KMS-11 (cell line): Measurements from ENCODE around the gene AGBL4.

Experiments used
- H2AFZ ChIP-seq: fragments of 200-600 bp; sonication (generic); 2 replicates; pipeline ENCODE4 v1.6.1; 2016; ENCODE audit warnings: antibody characterized with exemption, mixed run types, low read depth
- H3K27ac ChIP-seq: fragments of 200-600 bp; sonication (generic); 2 replicates; pipeline ENCODE4 v1.6.1; 2016; ENCODE audit warnings: mild to moderate bottlenecking, mixed run types
- H3K27me3 ChIP-seq: fragments of 200-600 bp; sonication (generic); 2 replicates; pipeline ENCODE4 v1.6.1; 2017; ENCODE audit warnings: mild to moderate bottlenecking, low read depth, mixed run types, moderate library complexity; ENCODE audit not compliant: insufficient read depth
- H3K36me3 ChIP-seq: fragments of 200-600 bp; sonication (generic); 2 replicates; pipeline ENCODE4 v1.6.1; 2017; ENCODE audit warnings: mild to moderate bottlenecking, mixed run types; ENCODE audit not compliant: insufficient read depth
- H3K4me1 ChIP-seq: fragments of 200-600 bp; sonication (generic); 2 replicates; pipeline ENCODE4 v1.6.1; 2016; ENCODE audit warnings: mild to moderate bottlenecking, low read depth, mixed run types; ENCODE audit not compliant: poor library complexity, severe bottlenecking
- H3K4me2 ChIP-seq: fragments of 200-600 bp; sonication (generic); 2 replicates; pipeline ENCODE4 v1.7.0; 2016; ENCODE audit warnings: mild to moderate bottlenecking, mixed run types
- H3K4me3 ChIP-seq: fragments of 200-600 bp; sonication (generic); IDR thresholded peaks from 2 replicates; pipeline ENCODE4 v1.6.1; 2017; ENCODE audit warnings: low read depth, low read length, mixed read lengths; ENCODE audit not compliant: insufficient read depth
- H3K79me2 ChIP-seq: fragments of 200-600 bp; sonication (generic); 2 replicates; pipeline ENCODE4 v1.6.1; 2016; ENCODE audit warnings: low read depth, mixed run types; ENCODE audit not compliant: insufficient read depth
- H3K9ac ChIP-seq: fragments of 200-600 bp; sonication (generic); 2 replicates; pipeline ENCODE4 v1.6.1; 2016; ENCODE audit warnings: mild to moderate bottlenecking, mixed run types
- H4K20me1 ChIP-seq: fragments of 200-600 bp; sonication (generic); 2 replicates; pipeline ENCODE4 v1.6.1; 2016; ENCODE audit warnings: mild to moderate bottlenecking, mixed run types; ENCODE audit not compliant: insufficient read depth
- TF ChIP-seq, protein P1 (sequence below): fragments of 200-600 bp; sonication (generic); conservative IDR thresholded peaks from 2 replicates; pipeline ENCODE4 v1.6.1; 2017; ENCODE audit warnings: low read depth, mild to moderate bottlenecking, antibody characterized with exemption, low read length, moderate library complexity, mixed read lengths

Gene AGBL4

DNA sequence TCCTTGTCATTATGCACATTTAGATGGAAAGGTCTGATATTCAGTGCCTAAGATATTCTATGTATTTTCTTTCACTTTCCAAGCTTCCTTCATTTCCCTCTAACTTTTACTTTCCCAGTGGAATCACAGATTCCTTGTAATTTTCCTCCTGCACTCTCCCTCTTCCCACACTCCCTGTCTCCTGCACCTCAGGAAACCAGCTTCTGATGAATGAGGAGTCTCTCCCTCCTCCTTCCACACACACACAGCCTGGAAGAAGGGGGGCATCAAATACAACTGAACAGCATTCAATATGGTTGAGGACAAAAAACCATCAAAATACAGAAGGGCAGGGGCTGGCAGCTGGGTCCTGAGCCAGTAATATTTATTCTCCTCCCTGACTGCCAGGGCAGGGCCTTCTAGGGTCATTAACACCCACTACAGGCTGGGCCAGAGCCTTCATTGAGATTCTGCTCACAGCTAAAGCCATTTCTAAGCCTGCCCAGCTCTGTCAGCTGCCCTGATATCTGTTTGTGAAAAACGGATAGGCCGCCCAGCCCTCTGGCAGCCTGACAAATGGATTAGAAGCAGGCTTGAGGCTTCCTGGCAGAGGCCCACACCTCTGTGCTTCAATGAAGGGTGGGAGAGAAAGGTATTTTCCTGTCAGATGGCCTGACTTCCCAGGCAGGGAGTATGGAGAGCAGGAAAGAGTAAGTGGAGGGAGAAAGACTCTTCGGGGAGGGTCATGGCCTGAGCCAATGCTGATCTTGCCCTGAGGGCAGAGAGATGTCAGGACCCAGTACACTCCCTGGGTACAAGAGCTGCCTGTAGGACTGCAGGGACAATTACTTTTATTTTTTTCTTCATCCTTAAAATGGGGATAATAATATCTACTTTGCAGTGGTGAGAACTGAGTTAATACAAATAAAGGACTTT is 1412.9 kb downstream of the AGBL4 start:
- Histone ChIP-seq H4K20me1 (no peaks in the 10 kb centered on the region), H3K9ac (no peak overlapping the region), H3K27me3 (no peaks in the 10 kb centered on the region), H3K27ac (no peak overlapping the region), H3K4me2 (no peak overlapping the region), H3K36me3 (no peaks in the 10 kb centered on the region), H3K4me3 (no peak overlapping the region), H2AFZ (no peak overlapping the region), H3K79me2 (no peaks in the 10 kb centered on the region), H3K4me1 (no peaks in the 10 kb centered on the region)
- TF ChIP-seq, protein P1, sequence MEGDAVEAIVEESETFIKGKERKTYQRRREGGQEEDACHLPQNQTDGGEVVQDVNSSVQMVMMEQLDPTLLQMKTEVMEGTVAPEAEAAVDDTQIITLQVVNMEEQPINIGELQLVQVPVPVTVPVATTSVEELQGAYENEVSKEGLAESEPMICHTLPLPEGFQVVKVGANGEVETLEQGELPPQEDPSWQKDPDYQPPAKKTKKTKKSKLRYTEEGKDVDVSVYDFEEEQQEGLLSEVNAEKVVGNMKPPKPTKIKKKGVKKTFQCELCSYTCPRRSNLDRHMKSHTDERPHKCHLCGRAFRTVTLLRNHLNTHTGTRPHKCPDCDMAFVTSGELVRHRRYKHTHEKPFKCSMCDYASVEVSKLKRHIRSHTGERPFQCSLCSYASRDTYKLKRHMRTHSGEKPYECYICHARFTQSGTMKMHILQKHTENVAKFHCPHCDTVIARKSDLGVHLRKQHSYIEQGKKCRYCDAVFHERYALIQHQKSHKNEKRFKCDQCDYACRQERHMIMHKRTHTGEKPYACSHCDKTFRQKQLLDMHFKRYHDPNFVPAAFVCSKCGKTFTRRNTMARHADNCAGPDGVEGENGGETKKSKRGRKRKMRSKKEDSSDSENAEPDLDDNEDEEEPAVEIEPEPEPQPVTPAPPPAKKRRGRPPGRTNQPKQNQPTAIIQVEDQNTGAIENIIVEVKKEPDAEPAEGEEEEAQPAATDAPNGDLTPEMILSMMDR, result no peak

DNA sequence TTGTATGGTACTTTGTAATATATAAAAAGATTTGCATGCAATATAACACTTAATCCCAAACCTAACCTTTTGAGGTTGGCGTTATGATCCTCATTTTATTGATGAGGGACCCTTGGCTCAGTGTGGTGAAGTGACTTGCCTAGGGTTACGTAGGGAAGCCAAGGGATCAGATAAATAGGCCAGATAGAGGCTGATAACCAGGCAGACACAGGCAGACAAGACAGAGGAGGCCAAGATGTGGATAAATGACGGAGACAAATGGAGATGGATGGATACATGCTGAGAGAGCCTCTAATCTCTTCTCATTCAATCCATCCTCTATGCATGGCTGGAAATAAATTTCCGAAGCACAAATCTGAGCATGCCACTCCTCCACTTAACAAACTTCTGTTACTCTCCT is 1414.9 kb downstream of the AGBL4 start:
- Histone ChIP-seq H2AFZ (no peak overlapping the region), H3K9ac (no peak overlapping the region), H3K27me3 (no peaks in the 10 kb centered on the region), H3K27ac (no peak overlapping the region), H3K36me3 (no peaks in the 10 kb centered on the region), H3K4me1 (no peaks in the 10 kb centered on the region), H3K79me2 (no peaks in the 10 kb centered on the region), H3K4me3 (no peak overlapping the region), H4K20me1 (no peaks in the 10 kb centered on the region), H3K4me2 (no peak overlapping the region)
- TF ChIP-seq, protein P1, result no peak

DNA sequence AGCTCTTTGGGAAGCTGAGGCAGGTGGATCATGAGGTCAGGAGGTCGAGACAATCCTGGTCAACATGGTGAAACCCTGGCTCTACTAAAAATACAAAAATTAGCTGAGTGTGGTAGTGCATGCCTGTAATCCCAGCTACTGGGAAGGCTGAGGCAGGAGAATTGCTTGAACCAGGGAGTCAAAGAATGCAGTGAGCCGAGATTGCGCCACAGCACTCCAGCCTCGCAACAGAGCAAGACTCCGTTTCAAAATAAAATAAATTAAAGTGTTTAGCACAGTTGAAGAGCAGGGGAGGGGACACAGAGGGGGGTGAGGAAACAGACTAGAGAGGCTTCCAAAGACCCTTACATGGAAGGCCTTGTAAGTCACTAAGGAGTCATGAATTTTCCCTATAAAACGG is 1420.5 kb downstream of the AGBL4 start:
- Histone ChIP-seq H3K36me3 (no peaks in the 10 kb centered on the region), H3K79me2 (no peaks in the 10 kb centered on the region), H4K20me1 (no peaks in the 10 kb centered on the region), H2AFZ (no peak overlapping the region), H3K9ac (no peak overlapping the region), H3K4me2 (no peak overlapping the region), H3K4me3 (no peak overlapping the region), H3K4me1 (no peaks in the 10 kb centered on the region), H3K27ac (no peak overlapping the region), H3K27me3 (no peaks in the 10 kb centered on the region)
- TF ChIP-seq, protein P1, result no peak

DNA sequence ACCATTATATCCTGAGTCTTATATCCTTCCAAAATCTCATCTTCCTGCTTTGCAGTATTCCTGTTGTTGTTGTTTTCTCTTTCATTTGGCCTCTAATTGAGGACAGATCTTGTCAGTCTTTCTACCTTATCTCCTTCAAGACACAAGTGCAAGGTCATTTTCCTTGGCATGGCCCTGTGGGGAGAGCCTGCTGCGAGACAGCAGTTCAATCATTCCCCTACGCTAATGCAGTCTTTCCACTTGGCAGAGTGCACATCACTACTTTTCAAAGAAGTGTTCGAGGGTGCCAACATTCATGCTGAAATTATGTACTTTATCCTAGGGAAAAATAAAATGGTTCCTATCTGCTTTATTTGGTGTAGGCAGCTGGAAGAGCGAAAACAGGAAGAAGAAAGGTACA is 1421.4 kb downstream of the AGBL4 start:
- Histone ChIP-seq H2AFZ (no peak overlapping the region), H3K4me3 (no peak overlapping the region), H3K27ac (no peak overlapping the region), H3K9ac (no peak overlapping the region), H3K36me3 (no peaks in the 10 kb centered on the region), H3K4me2 (no peak overlapping the region), H3K79me2 (no peaks in the 10 kb centered on the region), H3K4me1 (no peaks in the 10 kb centered on the region), H3K27me3 (no peaks in the 10 kb centered on the region), H4K20me1 (no peaks in the 10 kb centered on the region)
- TF ChIP-seq, protein P1, result no peak
